HG03469 (cell line): ENCODE measurements around the gene DLX2.

Source experiments
- ATAC-seq: cut with Tn5 transposase; IDR thresholded peaks from one replicate; pipeline ENCODE4 v1.9.1; 2021; ENCODE audit warnings: mild to moderate bottlenecking, moderate library complexity, moderate number of reproducible peaks; ENCODE audit not compliant: unreplicated experiment

Gene DLX2

GRCh38 chr2:172107690-172108586, 5.2 kb upstream of the DLX2 start:
- no peak for ATAC-seq

GRCh38 chr2:172106108-172106961, 3.6 kb upstream of the DLX2 start:
- no peak for ATAC-seq

DNA sequence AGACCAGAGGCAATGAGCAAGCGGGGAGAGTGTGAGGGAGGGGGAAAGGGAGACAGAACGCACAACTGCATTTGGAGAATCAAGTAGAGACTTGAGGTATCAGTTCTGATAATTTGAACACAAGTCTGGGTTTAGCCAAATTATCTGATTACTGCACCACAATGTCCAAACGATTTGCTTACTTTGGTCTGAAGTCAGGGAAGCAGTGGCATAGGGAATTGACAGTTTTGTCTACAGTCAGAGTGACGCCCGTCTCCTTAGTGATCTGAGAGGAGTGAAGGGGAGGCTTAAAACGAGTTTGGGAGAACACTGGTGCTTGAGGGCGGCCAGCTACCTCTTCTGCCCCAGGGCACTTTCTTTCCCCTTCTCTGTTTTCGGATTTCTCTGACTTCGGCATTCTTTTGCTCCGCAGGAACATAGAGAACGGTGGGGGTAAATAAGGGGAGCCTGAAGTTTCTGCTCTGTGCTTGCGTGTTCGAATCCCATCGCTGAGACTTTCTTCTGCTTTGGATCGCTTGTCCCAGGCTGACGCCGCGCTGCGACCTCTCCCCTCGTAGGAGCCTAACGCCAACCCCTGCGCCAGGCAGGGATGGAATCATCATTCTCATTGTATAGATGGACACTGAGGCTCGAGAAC, 2.9 kb upstream of the DLX2 start:
- no peak for ATAC-seq

GRCh38 chr2:172103471-172104272, 972 bp upstream of the DLX2 start:
- no peak for ATAC-seq

GRCh38 chr2:172101821-172102390, 794 bp downstream of the DLX2 start:
- ATAC-seq, result no peak

GRCh38 chr2:172100935-172101820, 1.5 kb downstream of the DLX2 start:
- ATAC-seq, result no peak

GRCh38 chr2:172100080-172100934, 2.4 kb downstream of the DLX2 start:
- ATAC-seq, result no peak

GRCh38 chr2:172099472-172100079, 3.1 kb downstream of the DLX2 start:
- ATAC-seq, result no peak

GRCh38 chr2:172098650-172099471, 3.8 kb downstream of the DLX2 start:
- ATAC-seq, result no peak

DNA sequence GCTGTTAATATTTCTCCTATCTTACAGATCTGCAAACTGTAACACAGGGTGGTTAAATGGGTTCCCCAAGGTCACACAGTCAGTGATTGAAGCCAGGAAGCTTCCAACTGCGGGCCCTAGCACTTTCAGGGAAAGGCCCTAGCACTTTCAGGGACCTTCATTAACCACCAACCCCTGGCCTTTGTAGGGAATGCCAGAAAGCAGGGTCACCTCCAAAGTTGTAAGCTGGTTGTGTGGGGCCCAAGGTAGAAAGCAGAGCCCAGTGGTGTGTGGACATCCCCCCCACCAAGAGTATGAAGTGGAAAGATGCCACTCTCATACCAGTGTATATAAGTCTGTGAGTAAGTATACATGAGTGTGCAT, 4.4 kb downstream of the DLX2 start:
- no peak for ATAC-seq

- ATAC-seq, result no peak
Observed at GRCh38 chr2:172097557-172098131, 5.1 kb downstream of the DLX2 start.

DNA sequence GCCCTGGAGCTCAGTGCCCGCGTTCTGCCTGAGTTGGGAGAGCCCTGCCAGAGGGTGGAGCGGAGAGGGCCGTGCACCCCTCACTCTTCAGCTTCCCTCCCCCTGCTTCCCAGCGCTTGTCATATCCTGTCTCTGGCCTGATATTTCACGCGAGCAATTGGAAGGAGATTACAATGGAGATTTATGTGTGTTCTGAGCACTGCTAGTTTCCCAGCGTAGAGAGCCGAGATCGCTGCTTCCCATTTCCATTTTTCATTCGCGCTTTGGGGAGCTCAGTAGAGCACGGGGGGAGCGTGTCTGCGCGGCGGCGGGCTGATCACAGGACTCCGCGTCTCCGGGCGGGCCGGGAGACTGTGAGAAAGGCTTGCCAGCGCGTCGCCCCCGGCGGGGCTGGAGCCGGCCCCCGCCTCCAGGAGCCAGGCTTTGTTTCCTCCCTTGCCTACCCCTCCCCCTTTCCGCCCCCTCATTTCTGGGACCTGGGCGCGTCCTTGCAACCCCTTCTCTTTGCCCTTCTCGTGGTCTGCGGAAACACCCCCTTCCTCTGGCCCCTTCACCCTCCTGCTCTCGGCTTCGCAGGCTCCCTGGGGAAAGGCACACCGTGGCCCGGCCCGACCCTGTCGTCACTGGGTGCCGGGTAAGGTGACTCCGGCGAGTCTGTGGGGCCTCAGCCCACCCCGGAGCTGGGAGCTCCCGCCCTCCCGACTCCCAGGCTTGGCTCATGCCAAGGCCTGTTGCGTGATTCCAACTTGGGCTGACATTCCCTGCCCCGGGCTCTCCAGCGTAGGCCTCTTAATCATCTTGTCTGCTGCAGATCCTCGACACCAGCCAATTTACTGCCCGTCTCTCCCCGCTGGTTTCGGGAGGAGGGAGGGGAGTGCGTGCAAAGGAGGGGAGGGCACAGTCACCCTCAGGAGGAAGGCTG, 5.8 kb downstream of the DLX2 start:
- no peak for ATAC-seq

GRCh38 chr2:172095905-172096625, 6.6 kb downstream of the DLX2 start:
- ATAC-seq, result no peak

- ATAC-seq, result no peak
Observed at GRCh38 chr2:172095146-172095904, 7.4 kb downstream of the DLX2 start.
